ENCODE measurements around the gene SNX9. TPM values are rescaled to one million over a fixed set of nuclear protein-coding genes. Genes with fewer than 3 reads are reported as not detected.

SNX9 gene
- total and polyA plus RNA-seq, 2 of the 4 experiments (the other 2 are of a cell fraction), result 35.3 to 41.2 TPM

DNA sequence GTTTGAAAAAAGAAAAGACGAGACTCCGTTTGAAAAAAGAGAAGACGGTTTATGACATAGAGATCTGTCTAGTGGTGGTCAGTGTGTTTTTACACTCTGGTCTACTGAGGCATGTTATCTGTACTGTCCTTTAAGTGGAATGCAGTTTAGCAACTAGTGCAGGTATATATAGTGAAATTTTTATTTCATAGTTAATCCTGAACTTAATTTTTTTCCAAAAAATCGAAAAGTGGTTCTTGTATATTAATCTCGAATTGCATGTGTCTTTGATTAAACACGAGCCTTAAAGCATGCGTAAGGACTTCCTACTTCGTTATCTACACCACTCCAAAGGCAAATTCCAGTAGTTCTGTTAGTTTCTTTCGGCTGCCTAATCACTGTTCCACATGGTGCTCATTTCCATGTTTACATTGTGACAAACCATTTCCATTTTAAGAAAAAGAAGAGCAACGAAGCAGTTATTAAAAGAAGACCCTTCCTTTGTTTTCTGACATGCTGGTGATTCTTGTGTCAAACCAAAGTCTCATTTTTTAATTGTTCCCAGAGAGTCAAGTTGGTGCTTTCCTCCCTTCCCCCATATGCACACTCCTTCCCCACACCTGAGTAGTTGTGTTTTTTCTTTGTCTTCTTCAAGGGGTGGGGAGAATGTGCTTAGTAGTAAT lies 2.3 kb downstream of the SNX9 start:
- peak overlapping the region; percentile 36; the same call in 1 of the 2 replicates for H3K27ac ChIP-seq (ENCODE audit: insufficient read depth, low read length)

More for the DNA sequence above, 2.3 kb downstream of the SNX9 start:
- ChIA-PET CTCF (no interaction called here), POLR2A (ENCODE audit: unreplicated experiment) (no interaction called here)
- H3K56ac ChIP-seq (ENCODE audit: extremely low read depth, insufficient read depth, low read length), result no peak overlapping the region
- no CpG with 5 or more reads among the region's 10 CpGs for WGBS, 2 experiments (ENCODE audit: extremely low coverage in 2 of 2, insufficient read length in 1 of 2)
- peaks cover 0 to 17% of the 10 kb centered on the region in 2 experiments; a peak in 2 of 4 replicates for H3K79me1 ChIP-seq (ENCODE audit: low read depth in 1 of 2, low read length in 2 of 2)
- intact Hi-C loops (cut with micrococcal nuclease) (loop anchor here (2.0 kb wide), 1 partner anchor 37 kb away; no protein-coding TSS in a partner anchor), dilution Hi-C loops (cut with HindIII; ENCODE audit: low sequenced_read_pairs, unreplicated experiment) (no loop called here), in situ Hi-C loops (cut with MboI; ENCODE audit: low sequenced_read_pairs) (no loop called here)
- no peaks in the 10 kb centered on the region for H3K27me3 ChIP-seq (ENCODE audit: control insufficient read depth, insufficient read depth, low read length)
- peak overlapping the region; percentile 86 for H3K4me2 ChIP-seq (ENCODE audit: low read depth, low read length)
- peak overlapping the region; percentile 45; the same call in 1 of the 3 replicates for H2BK15ac ChIP-seq (ENCODE audit: low read depth, low read length)
- no peak overlapping the region for H4K91ac ChIP-seq (ENCODE audit: insufficient read depth, low read depth, low read length)
- H3K9ac ChIP-seq (ENCODE audit: low read depth, low read length), result no peak overlapping the region
- H2BK20ac ChIP-seq (ENCODE audit: low read depth, low read length), result no peak overlapping the region
- ATAC-seq (ENCODE audit: low read depth) (no peak), DNase-seq (peak; percentile 70)
- no TSS peak for BruUV-seq (replicated peaks)
- peaks cover 7% of the 10 kb centered on the region; the same call in 1 of the 2 replicates for H3K4me1 ChIP-seq (ENCODE audit: control insufficient read depth, insufficient read depth, low read length)
- 0 out of 2 replicates have a peak, but pooled peaks cover 3% of the 10 kb centered on the region for H3K9me1 ChIP-seq (ENCODE audit: insufficient read depth, low read length)
- peak overlapping the region; percentile 19; the same call in 1 of the 2 replicates for H3K4me3 ChIP-seq (ENCODE audit: insufficient read depth, low read depth, low read length)
- H3K9me3 ChIP-seq (ENCODE audit: control insufficient read depth, insufficient read depth, low read length), result no peaks in the 10 kb centered on the region
- no peak overlapping the region for H2AK9ac ChIP-seq (replicated peaks; ENCODE audit: low read depth, low read length, poor library complexity)
- peak overlapping the region; percentile 74; the same call in 1 of the 2 replicates for H3K23ac ChIP-seq (ENCODE audit: low read depth, low read length)
- 0 out of 2 replicates have a peak overlapping the region, but pooled peaks have one; percentile 2 for H3K14ac ChIP-seq (replicated peaks; ENCODE audit: low read depth, low read length)
- H3K18ac ChIP-seq (ENCODE audit: low read depth, low read length), result peak overlapping the region; percentile 46; the same call in 1 of the 2 replicates
- H3K4ac ChIP-seq (ENCODE audit: low read depth, low read length), result peak overlapping the region; percentile 18; the same call in 1 of the 2 replicates
- H2AFZ ChIP-seq (replicated peaks; ENCODE audit: low read length, poor library complexity), result no peak overlapping the region
- peak overlapping the region; percentile 70 for H2BK5ac ChIP-seq (ENCODE audit: low read depth, low read length, poor library complexity, severe bottlenecking)
- H4K20me1 ChIP-seq (ENCODE audit: insufficient read depth, low read length), result peaks cover 18% of the 10 kb centered on the region
- TF ChIP-seq, protein P1, sequence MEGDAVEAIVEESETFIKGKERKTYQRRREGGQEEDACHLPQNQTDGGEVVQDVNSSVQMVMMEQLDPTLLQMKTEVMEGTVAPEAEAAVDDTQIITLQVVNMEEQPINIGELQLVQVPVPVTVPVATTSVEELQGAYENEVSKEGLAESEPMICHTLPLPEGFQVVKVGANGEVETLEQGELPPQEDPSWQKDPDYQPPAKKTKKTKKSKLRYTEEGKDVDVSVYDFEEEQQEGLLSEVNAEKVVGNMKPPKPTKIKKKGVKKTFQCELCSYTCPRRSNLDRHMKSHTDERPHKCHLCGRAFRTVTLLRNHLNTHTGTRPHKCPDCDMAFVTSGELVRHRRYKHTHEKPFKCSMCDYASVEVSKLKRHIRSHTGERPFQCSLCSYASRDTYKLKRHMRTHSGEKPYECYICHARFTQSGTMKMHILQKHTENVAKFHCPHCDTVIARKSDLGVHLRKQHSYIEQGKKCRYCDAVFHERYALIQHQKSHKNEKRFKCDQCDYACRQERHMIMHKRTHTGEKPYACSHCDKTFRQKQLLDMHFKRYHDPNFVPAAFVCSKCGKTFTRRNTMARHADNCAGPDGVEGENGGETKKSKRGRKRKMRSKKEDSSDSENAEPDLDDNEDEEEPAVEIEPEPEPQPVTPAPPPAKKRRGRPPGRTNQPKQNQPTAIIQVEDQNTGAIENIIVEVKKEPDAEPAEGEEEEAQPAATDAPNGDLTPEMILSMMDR (conservative IDR thresholded peaks at IDR 0.05; ENCODE audit: low read depth, low read length), result no peak
- peak; percentile 39; the same call in 1 of the 2 replicates for TF ChIP-seq MXI1 (IDR thresholded peaks at IDR 0.05; ENCODE audit: borderline replicate concordance, low read depth, low read length)
- H4K8ac ChIP-seq (ENCODE audit: low read depth in 2 of 2, low read length in 2 of 2), result peak overlapping the region in 1 of 2 experiments; percentile 39; a peak in 1 of 4 replicates
- no peak overlapping the region; the same call in 1 of the 2 replicates for H2AK5ac ChIP-seq (ENCODE audit: low read depth, low read length)
- H4K5ac ChIP-seq (ENCODE audit: low read depth, low read length), result peak overlapping the region; percentile 67; the same call in 1 of the 2 replicates
- H2BK120ac ChIP-seq (ENCODE audit: low read depth, low read length), result no peak overlapping the region
- peaks cover 2% of the 10 kb centered on the region for H3K36me3 ChIP-seq (ENCODE audit: control insufficient read depth, insufficient read depth, low read length)

Data from IMR-90 (cell line).